RPMI8226 (cell line): ENCODE data around the gene ARL14.

Source experiments
- DNase-seq: peaks from one replicate; pipeline ENCODE4 v3.0.0-alpha.2; 2015

Gene ARL14

GRCh38 chr3:160676547-160677303 is at the start of gene ARL14:
ARL14 (plus strand) TSS chr3:160677160; CDS start chr3:160677347, 187 bp downstream.
- no peak for DNase-seq

GRCh38 chr3:160629491-160629890 is 47.5 kb upstream of the ARL14 start:
- DNase-seq: no peak

- DNase-seq: no peak
These were observed 43.4 kb upstream of the ARL14 start for GRCh38 chr3:160633361-160634083.

GRCh38 chr3:160635213-160635612 is 41.7 kb upstream of the ARL14 start:
- no peak for DNase-seq

- no peak for DNase-seq
These were observed 39.9 kb upstream of the ARL14 start for GRCh38 chr3:160637086-160637485.

GRCh38 chr3:160638184-160638583 is 38.8 kb upstream of the ARL14 start:
- no peak for DNase-seq

- DNase-seq: no peak
These were observed 35.2 kb upstream of the ARL14 start for GRCh38 chr3:160641665-160642309.

- DNase-seq: no peak
These were observed 33.0 kb upstream of the ARL14 start for GRCh38 chr3:160643994-160644393.

GRCh38 chr3:160644491-160644890 is 32.5 kb upstream of the ARL14 start:
- DNase-seq: no peak

- DNase-seq: no peak
These were observed 28.3 kb upstream of the ARL14 start for GRCh38 chr3:160648701-160649100.

- DNase-seq: no peak
These were observed 27.4 kb upstream of the ARL14 start for GRCh38 chr3:160649596-160649995.

- no peak for DNase-seq
These were observed 23.4 kb upstream of the ARL14 start for GRCh38 chr3:160653512-160653911.

GRCh38 chr3:160660902-160661301 is 16.1 kb upstream of the ARL14 start:
- no peak for DNase-seq

GRCh38 chr3:160661660-160662059 is 15.3 kb upstream of the ARL14 start:
- no peak for DNase-seq

GRCh38 chr3:160665231-160665630 is 11.7 kb upstream of the ARL14 start:
- DNase-seq: no peak

GRCh38 chr3:160665784-160666526 is 11.0 kb upstream of the ARL14 start:
- DNase-seq: no peak

GRCh38 chr3:160667452-160667851 is 9.5 kb upstream of the ARL14 start:
- DNase-seq: no peak

GRCh38 chr3:160668454-160668853 is 8.5 kb upstream of the ARL14 start:
- no peak for DNase-seq

GRCh38 chr3:160671231-160671630 is 5.7 kb upstream of the ARL14 start:
- DNase-seq: peak; percentile 60

GRCh38 chr3:160671995-160672394 is 5.0 kb upstream of the ARL14 start:
- DNase-seq: no peak

- DNase-seq: no peak
These were observed 3.8 kb upstream of the ARL14 start for GRCh38 chr3:160673188-160673587.

GRCh38 chr3:160675566-160676124 is 1.3 kb upstream of the ARL14 start:
- no peak for DNase-seq

- no peak for DNase-seq
These were observed 510 bp downstream of the ARL14 start for GRCh38 chr3:160677459-160677881.
